IMR-90 (cell line): ENCODE measurements around the gene DYSF.

ENCODE experiments used
- CEBPB ChIP-seq: IDR thresholded peaks from 2 replicates; pipeline ENCODE4 v1.6.1; 2012; ENCODE audit warnings: low read depth, low read length, improper control_type of control experiment
- FOS ChIP-seq: fragments of 150-350 bp; IDR thresholded peaks from 2 replicates; pipeline ENCODE4 v1.6.1; 2016; ENCODE audit warnings: low read depth, low read length
- MAFK ChIP-seq: IDR thresholded peaks from 2 replicates; pipeline ENCODE4 v1.6.1; 2012; ENCODE audit warnings: low read depth, low read length, improper control_type of control experiment
- MXI1 ChIP-seq: IDR thresholded peaks from 2 replicates; pipeline ENCODE4 v1.6.1; 2012; ENCODE audit warnings: low read depth, mild to moderate bottlenecking, low read length, moderate library complexity, borderline replicate concordance
- POLR2A ChIP-seq: IDR thresholded peaks from 2 replicates; pipeline ENCODE4 v1.6.1; 2012; ENCODE audit warnings: mild to moderate bottlenecking, low read depth, low read length
- RAD21 ChIP-seq: IDR thresholded peaks from 2 replicates; pipeline ENCODE4 v1.6.1; 2012; ENCODE audit warnings: low read length, improper control_type of control experiment
- RCOR1 ChIP-seq: IDR thresholded peaks from 2 replicates; pipeline ENCODE4 v1.6.1; 2012; ENCODE audit warnings: mild to moderate bottlenecking, low read length, improper control_type of control experiment; ENCODE audit not compliant: insufficient replicate concordance
- RFX5 ChIP-seq: IDR thresholded peaks from 2 replicates; pipeline ENCODE4 v1.8.0; 2012; ENCODE audit warnings: low read depth, mild to moderate bottlenecking, low read length, moderate library complexity
- TF ChIP-seq, protein P1 (sequence below): conservative IDR thresholded peaks from 2 replicates; pipeline ENCODE4 v1.5.1; 2012; ENCODE audit warnings: mild to moderate bottlenecking, low read depth, low read length, improper control_type of control experiment
- TF ChIP-seq, protein P2 (sequence below): fragments of 150-350 bp; IDR thresholded peaks from 2 replicates; pipeline ENCODE4 v1.6.1; 2017; ENCODE audit warnings: mild to moderate bottlenecking, antibody characterized with exemption, low read length, low read depth
- TF ChIP-seq, protein P3 (sequence below): fragments of 150-350 bp; IDR thresholded peaks from 2 replicates; pipeline ENCODE4 v1.6.1; 2016; ENCODE audit warnings: low read depth, mild to moderate bottlenecking, low read length, moderate library complexity, borderline replicate concordance

DNA sequence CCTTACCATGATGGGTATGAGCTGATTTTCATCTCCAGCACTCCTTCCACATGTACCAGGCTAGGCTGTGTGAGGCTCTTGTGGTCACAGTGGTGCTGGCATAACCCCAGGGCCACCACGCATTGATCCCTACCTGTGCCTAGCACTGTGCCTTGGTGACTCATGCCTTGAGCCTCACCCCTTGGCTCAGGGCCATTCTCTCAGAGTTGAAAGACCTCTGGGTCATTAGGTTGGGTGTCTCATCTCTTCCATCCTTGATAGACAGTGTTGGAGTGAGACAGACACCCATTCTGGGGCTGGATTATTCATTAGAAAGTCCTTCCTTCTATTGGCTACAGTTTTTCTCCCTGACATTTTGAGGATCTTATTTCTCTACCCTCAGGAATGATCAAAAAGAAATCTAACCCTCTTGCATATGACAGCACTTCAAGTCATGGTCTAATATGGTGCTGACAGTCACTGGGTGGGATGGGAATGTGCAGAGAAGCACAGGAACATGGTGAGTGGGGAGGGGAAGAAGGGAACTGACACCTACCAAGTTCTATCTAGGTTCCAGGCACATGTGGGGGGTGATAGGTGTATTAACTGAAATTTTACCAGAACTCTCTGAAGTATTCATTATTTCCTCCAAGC lies 41.3 kb downstream of the DYSF start:
- TF ChIP-seq, protein P1, sequence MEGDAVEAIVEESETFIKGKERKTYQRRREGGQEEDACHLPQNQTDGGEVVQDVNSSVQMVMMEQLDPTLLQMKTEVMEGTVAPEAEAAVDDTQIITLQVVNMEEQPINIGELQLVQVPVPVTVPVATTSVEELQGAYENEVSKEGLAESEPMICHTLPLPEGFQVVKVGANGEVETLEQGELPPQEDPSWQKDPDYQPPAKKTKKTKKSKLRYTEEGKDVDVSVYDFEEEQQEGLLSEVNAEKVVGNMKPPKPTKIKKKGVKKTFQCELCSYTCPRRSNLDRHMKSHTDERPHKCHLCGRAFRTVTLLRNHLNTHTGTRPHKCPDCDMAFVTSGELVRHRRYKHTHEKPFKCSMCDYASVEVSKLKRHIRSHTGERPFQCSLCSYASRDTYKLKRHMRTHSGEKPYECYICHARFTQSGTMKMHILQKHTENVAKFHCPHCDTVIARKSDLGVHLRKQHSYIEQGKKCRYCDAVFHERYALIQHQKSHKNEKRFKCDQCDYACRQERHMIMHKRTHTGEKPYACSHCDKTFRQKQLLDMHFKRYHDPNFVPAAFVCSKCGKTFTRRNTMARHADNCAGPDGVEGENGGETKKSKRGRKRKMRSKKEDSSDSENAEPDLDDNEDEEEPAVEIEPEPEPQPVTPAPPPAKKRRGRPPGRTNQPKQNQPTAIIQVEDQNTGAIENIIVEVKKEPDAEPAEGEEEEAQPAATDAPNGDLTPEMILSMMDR = no peak
- TF ChIP-seq POLR2A = no peak
- TF ChIP-seq, protein P2, sequence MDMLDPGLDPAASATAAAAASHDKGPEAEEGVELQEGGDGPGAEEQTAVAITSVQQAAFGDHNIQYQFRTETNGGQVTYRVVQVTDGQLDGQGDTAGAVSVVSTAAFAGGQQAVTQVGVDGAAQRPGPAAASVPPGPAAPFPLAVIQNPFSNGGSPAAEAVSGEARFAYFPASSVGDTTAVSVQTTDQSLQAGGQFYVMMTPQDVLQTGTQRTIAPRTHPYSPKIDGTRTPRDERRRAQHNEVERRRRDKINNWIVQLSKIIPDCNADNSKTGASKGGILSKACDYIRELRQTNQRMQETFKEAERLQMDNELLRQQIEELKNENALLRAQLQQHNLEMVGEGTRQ = no peak
- TF ChIP-seq MAFK = no peak
- TF ChIP-seq RAD21 = no peak
- TF ChIP-seq, protein P3, sequence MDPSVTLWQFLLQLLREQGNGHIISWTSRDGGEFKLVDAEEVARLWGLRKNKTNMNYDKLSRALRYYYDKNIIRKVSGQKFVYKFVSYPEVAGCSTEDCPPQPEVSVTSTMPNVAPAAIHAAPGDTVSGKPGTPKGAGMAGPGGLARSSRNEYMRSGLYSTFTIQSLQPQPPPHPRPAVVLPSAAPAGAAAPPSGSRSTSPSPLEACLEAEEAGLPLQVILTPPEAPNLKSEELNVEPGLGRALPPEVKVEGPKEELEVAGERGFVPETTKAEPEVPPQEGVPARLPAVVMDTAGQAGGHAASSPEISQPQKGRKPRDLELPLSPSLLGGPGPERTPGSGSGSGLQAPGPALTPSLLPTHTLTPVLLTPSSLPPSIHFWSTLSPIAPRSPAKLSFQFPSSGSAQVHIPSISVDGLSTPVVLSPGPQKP = no peak
- no peak for TF ChIP-seq CEBPB
- TF ChIP-seq MXI1 = no peak
- no peak for TF ChIP-seq FOS
- no peak for TF ChIP-seq RFX5
- TF ChIP-seq RCOR1 = no peak
